HG02938 (cell line): Measurements from ENCODE around the gene OST4.
"Not testable (repeated sequence)": the region's sequence is repeated elsewhere in the genome, so short reads cannot be mapped to it uniquely, and the experiment has no call there.

ENCODE experiments used
- ATAC-seq: cut with Tn5 transposase; IDR thresholded peaks from one replicate; pipeline ENCODE4 v1.9.1; 2021; ENCODE audit warnings: mild to moderate bottlenecking, moderate library complexity; ENCODE audit not compliant: unreplicated experiment

The OST4 gene

DNA sequence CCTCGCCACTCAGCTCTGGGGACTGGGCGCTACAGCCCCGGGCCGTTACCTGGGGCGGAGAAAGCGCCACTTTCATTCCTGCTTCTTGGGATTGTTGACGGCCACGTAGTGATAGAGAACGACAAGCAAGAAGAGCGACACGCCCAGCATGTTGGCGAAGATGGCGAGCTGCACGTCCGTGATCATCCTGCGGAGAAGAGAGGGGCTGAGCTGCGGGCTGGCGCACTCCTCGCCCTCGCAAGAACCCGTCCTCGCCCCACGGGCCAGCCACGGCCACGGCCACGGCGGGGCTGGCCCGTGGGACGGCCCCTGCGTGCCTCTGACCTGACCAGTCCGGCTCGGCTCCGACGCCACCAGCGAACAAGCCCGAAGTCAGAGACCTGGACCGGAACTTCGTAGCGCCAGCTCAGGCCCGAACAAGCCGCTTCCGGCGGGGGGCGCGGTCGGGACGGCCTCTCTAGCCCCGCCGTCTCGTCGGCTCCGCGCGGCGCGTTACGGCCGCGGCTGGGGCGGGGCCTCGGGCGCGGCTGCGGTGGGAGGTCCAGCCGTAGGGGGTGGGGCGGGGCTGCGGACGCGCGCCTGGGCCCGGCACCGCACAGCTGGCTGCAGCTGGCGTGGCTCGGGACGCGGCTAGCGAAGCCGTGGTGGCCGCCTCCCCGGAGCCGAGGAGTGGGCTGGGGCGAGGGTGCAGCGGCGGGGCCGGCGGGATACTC, at the start of gene OST4:
Gene OST4 (minus strand): TSS at position 378 of the 713 bp plus-strand sequence.
- peak; percentile 78 for ATAC-seq

DNA sequence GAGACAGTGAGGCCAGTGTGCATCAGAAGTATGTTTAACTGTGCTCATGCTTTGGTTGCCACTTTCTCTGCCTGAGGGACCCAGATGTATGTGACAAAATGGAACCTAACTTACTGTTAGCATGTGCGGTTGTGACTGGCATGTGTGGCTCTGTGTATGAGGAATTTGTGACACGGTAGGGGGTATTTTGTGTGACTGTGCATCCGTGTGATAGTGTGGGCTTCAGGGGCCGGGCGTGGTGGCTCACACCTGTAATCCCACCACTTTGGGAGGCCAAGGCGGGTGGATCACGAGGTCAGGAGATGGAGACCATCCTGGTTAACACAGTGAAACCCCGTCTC, 47.8 kb upstream of the OST4 start:
- ATAC-seq: not testable (repeated sequence)

DNA sequence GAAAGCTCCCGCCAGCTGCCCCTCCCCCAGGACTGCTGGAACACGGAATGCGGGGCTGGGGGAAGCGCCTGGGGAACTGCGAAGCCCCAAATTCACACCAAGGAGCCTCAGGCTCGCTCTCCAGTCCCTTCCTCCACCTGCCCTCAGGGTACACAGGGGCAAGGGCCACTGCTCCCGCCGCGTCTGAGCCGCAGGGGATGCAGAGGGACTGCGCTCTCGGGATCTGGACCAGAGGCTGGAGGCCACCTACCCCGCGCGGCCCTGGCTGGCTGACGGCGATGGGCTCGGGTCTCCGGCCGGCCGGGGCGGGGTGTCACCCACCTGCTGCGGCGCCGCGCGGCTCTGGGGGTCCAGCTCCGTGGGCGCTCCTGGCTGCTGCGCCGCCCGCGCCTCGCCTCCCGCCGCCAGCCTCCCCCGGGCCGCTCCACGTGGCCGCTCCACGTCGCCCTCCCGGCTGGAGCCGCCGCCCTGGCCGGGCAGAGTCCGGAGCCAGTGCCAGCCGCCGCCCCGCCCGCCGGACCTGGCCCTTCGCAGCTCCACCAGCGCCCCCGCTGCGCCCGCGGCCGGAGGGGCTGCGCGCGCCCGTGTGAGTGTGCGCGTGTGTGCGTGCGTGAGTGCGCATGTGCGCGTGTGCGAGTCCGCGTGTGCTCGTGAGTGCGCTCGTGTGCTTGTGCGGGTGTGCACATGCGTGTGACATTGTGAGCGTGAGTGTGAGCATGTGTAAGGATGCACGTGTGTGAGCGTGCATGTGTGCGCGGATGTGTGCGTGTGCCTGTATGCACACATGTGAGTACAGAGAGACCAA, 47.3 kb upstream of the OST4 start, which contains the start of gene CGREF1:
Gene CGREF1 (minus strand): TSS at position 604 of the 805 bp plus-strand sequence. CDS start 14,762 bp downstream, outside the sequence.
- no peak for ATAC-seq

DNA sequence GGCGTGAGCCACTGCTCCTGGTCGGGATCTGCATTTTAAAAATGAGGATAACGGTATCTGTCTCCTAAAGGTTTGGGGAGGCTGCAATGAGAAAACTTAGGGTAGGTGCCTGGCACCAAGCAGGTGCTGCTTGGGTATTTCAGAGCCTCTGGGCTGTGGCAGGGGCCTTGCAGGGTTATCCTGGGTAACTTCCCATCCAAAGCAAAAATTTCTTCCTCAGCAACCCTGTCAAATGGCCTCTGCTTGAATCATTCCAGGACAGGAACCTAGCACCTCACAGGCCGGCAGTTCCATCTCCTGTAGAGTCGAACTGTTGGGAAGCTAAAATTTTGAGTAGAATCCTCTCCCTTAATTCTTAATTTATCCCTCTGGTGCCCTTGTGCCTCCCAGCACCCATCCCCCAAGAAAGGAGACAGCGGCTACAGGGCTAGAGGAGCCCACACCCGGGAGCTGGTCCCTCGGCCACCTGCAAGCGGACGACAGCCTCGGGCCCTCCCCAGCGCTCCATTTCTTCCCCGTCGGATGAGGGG, 46.6 kb upstream of the OST4 start:
- ATAC-seq: no peak

DNA sequence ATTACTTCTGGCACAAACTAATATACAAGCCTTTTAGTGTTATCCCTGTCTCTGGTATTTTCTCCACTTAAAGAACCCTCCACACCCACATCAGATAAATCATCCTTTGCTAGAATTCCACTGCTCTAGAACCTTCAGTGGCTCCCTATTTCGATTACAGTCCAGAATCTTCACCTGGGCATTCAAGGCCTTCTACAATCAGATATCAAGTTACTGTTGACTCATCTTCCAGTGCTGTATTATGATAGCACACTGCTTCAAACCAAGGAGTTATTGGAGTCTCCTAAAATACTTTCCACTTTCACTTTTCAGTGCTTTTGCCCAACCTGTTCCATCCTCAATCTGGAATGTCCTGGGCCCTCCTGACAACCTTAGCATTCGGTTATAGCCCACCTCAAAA, 44.1 kb upstream of the OST4 start:
- no peak for ATAC-seq

DNA sequence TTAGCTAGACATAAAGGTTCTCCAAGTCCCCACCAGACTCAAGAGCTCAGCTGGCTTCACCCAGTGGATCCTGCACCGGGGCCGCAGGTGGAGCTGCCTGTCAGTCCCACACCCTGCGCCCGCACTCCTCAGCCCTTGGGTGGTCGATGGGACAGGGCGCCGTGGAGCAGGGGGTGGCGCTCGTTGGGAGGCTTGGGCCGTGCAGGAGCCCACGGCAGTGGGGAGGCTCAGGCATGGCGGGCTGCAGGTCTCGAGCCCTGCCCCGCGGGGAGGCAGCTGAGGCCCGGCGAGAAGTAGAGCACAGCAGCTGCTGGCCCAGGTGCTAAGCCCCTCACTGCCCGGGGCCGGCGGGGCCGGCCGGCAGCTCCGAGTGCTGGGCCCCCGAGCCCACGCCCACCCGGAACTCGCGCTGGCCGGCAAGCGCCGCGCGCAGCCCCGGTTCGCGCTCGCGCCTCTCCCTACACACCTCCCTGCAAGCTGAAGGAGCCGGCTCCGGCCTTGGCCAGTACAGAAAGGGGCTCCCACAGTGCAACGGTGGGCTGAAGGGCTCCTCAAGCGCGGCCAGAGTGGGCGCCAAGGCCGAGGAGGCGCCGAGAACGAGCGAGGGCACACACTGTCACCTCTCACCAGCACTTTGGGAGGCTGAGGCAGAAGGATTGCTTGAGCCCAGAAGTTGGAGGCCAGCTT, 40.1 kb upstream of the OST4 start:
- ATAC-seq: not testable (repeated sequence)

DNA sequence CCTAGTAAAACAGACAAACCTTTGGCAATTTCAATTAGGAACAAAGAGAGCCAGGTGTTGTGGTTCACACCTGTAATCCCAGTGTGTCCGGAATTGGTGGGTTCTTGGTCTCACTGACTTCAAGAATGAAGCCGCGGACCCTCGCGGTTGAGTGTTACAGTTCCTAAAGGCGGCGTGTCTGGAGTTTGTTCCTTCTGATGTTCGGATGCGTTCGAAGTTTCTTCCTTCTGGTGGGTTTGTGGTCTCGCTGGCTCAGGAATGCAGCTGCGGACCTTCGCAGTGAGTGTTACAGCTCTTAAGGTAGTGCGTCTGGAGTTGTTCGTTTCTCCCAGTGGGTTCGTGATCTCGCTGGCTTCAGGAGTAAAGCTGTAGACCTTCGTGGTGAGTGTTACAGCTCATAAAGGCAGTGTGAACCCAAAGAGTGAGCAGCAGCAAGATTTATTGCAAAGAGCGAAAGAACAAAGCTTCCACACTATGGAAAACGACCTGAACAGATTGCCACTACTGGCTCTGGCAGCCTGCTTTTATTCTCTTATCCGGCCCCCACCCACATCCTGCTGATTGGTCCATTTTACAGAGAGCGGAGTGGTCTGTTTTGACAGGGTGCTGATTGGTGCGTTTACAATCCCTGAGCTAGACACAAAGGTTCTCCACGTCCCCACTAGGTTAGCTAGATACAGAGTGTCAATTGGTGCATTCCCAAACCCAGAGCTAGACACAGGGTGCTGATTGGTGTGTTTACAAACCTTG, 39.3 kb upstream of the OST4 start:
- ATAC-seq: not testable (repeated sequence)

DNA sequence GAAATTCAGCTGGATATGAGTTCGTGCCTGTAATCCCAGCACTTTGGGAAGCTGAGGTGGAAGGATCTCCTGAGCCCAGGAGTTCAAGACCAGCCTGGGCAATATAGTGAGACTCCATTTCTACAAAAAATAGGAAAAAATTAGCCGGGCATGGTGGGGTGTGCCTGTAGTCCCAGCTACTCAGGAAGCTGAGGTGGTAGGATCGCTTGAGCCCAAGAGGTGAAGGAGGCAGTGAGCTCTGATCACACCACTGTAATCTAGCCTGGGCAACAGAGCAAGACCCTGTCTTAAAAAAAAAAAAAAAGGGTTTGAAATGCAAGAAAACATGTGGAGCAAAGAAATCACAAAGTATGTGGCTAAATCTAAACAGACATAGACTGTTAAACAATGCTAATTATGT, 37.6 kb upstream of the OST4 start:
- no peak for ATAC-seq

DNA sequence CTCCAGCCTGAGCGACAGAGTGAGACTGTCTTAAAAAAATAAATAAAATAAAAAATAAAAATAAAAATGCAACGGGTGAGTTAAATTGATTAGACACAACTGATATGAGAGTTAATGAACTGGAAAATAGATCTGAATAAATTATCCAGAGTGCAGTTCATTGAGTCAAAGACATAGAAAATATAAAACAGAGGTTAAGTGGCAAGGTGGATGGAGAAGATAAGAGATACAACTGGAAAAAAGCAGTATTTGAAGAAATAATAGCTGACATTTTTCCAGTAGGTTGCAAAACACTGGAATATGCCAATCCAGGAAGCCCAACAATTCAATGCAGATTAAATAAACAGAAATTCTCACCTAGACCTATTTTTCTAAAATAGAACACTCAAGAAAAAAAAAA, 36.8 kb upstream of the OST4 start:
- no peak for ATAC-seq

DNA sequence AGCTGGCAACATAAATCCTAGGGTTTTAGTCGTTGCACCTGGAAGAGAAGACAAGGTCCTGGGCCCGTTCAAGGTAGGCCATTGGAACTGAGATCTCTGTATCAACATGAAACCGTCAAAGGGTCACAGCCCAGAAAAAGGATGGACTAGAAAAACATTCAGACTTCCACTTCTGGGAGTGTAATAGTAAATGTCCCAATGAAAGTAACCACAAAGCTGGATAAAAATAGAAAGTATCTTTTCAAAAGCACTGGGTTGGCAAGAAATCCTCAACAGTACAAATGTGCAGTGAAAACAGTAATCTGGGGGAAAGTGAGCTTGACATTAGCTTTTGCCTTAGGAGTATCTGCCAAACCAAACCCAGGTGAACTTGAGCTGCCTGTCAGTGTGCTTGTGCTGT, 34.5 kb upstream of the OST4 start:
- no peak for ATAC-seq

DNA sequence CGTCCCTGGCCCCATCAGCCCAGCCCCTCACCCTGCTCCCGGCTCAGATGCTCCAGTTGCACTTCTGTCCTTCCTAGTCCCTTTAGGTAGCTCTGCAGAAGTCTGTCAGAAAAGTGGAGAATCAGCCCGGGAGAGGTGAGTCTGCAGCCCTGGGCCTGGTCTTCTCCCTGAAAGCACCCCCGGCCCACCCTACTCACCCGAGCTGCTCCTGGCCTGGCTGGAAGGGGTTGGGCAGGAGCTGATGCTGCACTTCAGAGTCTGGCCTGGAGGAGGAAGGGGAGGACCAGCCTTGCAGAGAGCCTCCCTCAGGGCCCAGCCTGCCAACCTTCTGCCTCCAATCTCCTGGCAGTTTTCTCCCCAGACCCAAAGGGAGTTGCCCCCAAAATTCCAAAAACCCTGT, 30.9 kb upstream of the OST4 start:
- ATAC-seq: no peak

DNA sequence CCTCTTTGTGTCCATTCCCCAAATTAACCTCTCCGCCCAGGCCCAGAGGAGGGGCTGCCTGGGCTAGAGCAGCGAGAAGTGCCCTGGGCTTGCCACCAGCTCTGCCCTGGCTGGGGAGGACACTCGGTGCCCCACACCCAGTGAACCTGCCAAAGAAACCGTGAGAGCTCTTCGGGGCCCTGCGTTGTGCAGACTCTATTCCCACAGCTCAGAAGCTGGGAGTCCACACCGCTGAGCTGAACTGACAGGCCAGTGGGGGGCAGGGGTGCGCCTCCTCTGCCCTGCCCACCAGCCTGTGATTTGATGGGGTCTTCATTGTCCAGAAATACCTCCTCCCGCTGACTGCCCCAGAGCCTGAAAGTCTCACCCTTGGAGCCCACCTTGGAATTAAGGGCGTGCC, 28.6 kb upstream of the OST4 start:
- no peak for ATAC-seq

DNA sequence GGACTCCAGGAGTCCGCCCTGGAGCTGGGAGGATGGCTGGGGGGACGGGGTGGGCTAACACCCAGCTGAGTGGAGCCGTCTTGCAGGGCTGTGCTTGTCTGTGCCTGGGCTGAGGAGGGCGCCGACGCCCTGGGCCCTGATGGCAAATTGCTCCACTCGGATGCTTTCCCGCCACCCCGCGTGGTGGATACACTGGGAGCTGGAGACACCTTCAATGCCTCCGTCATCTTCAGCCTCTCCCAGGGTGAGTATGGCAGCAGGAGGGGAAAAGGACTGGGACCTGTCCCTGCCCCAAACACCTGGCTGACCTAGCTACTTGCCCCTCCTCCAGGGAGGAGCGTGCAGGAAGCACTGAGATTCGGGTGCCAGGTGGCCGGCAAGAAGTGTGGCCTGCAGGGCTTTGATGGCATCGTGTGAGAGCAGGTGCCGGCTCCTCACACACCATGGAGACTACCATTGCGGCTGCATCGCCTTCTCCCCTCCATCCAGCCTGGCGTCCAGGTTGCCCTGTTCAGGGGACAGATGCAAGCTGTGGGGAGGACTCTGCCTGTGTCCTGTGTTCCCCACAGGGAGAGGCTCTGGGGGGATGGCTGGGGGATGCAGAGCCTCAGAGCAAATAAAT, 28.0 kb upstream of the OST4 start:
- no peak for ATAC-seq

DNA sequence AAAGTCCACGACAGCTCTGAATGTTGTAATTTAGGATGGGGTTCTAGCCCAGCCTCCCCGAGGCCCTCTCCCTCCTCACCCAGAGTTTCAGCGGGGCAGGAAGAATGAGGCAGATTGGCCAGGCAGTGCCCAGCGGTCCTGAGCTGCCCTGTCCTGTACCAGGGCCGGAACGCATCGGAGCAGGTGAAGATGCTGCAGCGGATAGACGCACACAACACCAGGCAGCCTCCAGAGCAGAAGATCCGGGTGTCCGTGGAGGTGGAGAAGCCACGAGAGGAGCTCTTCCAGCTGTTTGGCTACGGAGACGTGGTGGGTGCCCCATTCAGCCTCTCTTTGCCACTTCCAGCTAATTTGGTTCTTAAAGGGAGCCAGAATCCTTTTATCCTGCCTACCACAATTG, 25.9 kb upstream of the OST4 start:
- no peak for ATAC-seq

DNA sequence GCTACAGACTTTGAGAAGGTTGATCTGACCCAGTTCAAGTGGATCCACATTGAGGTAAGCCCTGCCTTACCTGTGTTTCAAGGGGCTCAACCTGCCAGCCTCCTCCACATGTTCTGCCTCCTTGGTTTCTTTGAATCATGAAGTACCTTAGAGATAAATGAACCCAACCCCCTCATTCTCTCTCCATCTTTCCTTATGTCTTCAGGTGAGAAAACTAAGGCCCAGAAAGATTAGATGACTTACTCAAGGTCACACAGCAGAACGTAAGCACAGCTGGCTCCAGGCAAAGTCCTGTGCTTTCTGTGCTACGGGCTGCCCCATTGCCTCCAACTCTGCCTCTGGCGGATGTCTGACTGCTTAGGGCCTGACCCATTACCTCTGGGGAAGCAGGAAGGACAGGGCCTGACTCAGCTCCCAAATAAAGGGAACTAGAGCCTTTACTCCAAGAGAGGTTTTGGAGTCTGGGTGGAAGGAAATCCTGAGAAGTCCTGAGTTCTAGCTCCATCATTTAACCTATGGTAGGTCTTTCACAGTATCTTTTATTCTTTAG, 25.4 kb upstream of the OST4 start:
- no peak for ATAC-seq

DNA sequence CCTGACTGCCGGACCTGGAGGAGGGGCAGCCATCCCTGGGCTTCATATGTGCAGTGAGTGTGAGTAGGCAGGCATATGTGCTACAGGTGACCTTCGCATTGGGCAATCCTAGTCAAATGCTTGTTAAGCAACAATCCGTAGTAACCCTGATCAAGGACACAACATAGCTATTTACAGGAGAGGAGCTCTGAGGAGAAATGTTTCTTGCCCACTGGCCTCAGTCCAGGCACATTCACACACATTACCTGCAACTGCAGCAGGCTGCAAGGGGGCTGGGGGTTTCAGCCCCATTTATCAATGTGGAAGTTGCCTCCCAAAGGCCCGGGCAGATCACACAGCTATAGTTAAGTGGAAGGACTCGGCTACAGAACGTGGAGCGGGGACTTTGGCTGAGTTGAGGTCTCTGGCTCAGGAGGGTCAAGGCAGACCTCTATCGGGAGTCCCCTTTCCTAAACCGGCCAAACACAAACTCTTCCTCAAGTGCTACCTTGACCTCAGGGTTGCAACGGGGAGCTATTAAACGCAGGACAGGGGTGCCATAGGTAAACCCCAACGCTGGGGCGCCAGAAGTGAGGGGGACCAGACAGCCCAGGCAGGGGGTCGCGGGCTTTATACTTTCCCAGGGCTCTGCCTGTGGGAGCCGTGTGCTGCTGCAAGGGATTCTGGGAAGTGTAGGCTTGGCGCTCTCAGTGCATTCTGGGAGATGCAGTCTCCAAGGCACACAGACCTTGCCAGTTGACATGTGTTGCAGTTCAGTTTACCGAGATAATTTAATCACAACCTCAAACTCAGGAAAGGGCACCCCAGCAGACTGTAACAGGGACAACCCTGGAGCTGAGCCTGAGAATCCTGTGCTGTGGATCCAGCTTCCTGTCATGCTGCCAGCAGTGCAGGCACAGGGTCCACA, 24.5 kb upstream of the OST4 start:
- ATAC-seq: no peak

DNA sequence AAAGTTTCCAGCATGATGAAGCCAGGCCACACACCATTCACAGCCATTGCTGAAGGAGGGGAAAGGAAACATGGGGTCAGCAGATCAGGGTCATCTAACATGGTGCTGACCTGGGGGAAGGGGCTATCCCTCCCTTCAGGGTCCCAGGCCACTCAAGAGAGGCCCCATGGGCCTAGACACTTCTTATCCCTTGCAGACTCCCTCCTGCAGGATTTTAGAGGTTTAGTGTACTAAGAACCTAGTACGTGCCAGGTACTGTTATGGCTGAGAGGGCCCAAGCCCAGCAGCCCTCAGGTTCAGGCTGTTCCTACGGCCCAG, 23.9 kb upstream of the OST4 start:
- no peak for ATAC-seq

DNA sequence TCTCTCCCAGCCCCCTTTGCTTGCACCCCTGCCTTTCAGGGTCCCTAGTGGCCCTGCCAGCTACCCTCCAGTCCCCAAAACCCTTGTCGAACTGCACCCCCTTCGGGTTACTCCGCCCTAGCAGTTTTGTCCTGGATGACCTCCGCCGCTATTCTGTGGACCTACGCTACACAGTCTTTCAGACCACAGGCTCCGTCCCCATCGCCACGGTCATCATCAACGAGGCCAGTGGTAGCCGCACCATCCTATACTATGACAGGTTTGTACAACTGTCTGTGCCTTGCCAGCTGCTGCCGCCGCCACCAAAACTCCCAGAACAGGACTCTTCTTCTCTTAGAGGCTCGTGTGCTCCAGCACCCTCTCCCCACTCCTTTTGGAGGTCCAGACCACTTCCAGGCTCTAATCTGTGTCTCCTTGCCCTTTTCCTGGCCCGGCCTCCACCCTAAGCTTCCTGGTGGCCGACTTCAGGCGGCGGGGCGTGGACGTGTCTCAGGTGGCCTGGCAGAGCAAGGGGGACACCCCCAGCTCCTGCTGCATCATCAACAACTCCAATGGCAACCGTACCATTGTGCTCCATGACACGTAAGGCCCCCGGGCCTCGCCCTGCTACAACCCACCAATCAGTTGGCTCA, 23.0 kb upstream of the OST4 start:
- no peak for ATAC-seq
